IPS-18c (cell line): ENCODE data around the gene HSD17B1.

Experiments
- H3K4me3 ChIP-seq: 2 replicates; pipeline ENCODE4 v1.7.0; 2013; ENCODE audit warnings: low read depth, mild to moderate bottlenecking, low read length, moderate library complexity; ENCODE audit not compliant: insufficient read depth
- H3K9me3 ChIP-seq: one replicate; pipeline ENCODE4 v1.6.1; 2013; ENCODE audit warnings: mild to moderate bottlenecking, low read length, moderate library complexity; ENCODE audit not compliant: control insufficient read depth, insufficient read depth

Gene HSD17B1

DNA sequence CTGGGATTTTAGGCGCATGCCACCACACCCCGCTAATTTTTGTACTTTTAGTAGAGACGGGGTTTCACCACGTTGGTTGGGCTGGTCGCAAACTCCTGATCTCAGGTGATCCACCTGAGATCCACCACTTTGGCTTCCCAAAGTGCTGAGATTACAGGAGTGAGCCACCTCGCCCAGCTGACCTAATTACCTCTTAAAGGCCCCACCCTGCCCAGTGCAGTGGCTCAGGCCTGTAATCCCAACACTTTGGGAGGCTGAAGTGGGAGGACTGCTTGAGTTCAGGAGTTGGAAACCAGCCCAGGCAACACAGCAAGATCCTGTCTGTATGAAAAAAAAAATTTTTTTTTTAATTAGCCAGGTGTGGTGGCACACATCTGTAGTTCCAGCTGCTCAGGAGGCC is 6.4 kb downstream of the HSD17B1 start:
- Histone ChIP-seq H3K9me3 (no peaks in the 10 kb centered on the region), H3K4me3 (no peak overlapping the region)

- H3K4me3 ChIP-seq: no peak overlapping the region
- no peaks in the 10 kb centered on the region for H3K9me3 ChIP-seq
Observed at GRCh38 chr17:42560246-42560645, 7.5 kb downstream of the HSD17B1 start.

- no peaks in the 10 kb centered on the region for H3K9me3 ChIP-seq
Observed at GRCh38 chr17:42561897-42562387, 9.2 kb downstream of the HSD17B1 start, which contains the start of gene COASY. TSS of gene COASY (plus strand) at chr17:42562148. CDS start at chr17:42562623, 475 bp downstream.

GRCh38 chr17:42562388-42563142 is 9.8 kb downstream of the HSD17B1 start:
- H3K9me3 ChIP-seq: no peaks in the 10 kb centered on the region
- H3K4me3 ChIP-seq: peak overlapping the region; percentile 95

More at GRCh38 chr17:42561897-42562387, 9.2 kb downstream of the HSD17B1 start, which contains the start of gene COASY:
- peak within 1 kb of the TSS; percentile 95 for H3K4me3 ChIP-seq

- Histone ChIP-seq H3K9me3 (no peaks in the 10 kb centered on the region), H3K4me3 (peak overlapping the region; percentile 95)
Observed at GRCh38 chr17:42563143-42563509, 10.4 kb downstream of the HSD17B1 start.

GRCh38 chr17:42563543-42563942 is 10.8 kb downstream of the HSD17B1 start:
- peak overlapping the region; percentile 95; the same call in 1 of the 2 replicates for H3K4me3 ChIP-seq
- H3K9me3 ChIP-seq: no peaks in the 10 kb centered on the region

DNA sequence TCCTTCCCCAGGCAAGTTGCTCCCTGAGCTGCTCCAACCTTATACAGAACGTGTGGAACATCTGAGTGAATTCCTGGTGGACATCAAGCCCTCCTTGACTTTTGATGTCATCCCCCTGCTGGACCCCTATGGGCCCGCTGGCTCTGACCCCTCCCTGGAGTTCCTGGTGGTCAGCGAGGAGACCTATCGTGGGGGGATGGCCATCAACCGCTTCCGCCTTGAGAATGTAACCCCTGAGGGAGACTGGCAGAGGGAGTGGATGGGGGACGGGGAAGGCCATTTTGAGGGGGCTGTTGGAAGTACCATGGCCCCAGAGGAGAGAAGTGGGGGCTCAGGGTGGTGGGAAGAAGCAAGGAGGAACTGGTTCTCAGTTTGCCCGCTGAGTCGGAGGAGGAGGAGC is 11.2 kb downstream of the HSD17B1 start:
- no peak overlapping the region for H3K4me3 ChIP-seq
- H3K9me3 ChIP-seq: no peaks in the 10 kb centered on the region

GRCh38 chr17:42564815-42565522 is 12.2 kb downstream of the HSD17B1 start:
- no peak overlapping the region for H3K4me3 ChIP-seq
- H3K9me3 ChIP-seq: no peaks in the 10 kb centered on the region

- Histone ChIP-seq H3K4me3 (no peak overlapping the region), H3K9me3 (no peaks in the 10 kb centered on the region)
Observed at GRCh38 chr17:42565523-42566214, 12.9 kb downstream of the HSD17B1 start.

DNA sequence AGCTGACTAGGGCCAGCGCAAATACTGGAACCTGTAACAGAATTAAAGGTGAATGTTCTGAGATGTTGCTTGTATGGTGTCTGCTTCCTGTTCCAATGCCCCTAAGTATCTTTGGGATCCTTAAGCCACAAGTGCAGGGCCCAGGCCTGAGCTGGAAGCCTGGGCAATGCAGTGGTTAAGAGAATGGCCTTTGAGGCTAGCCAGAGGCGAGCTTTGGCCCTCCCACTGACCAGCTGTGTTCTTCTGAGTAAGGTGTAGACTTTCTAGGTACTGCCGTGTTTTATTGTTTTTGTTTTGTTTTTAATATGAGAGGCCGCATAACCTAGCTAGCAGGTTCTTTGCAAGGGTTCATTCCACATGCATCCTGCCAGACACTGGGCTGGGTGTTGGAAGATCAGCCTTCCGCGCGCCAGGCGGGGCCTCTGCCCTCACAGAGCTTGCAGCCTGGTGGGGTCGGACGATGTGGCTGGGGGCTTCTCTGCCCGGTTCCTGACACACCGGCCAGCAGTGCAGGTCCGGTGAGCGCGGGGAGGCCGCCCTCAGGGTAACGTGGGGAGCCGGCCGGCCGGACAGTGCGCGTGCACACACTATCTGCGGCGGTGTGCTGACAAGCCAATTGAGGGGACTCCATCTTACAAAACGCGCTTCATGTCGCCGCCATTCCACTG is 13.6 kb downstream of the HSD17B1 start:
- H3K9me3 ChIP-seq: no peaks in the 10 kb centered on the region
- peak overlapping the region; percentile 77 for H3K4me3 ChIP-seq

DNA sequence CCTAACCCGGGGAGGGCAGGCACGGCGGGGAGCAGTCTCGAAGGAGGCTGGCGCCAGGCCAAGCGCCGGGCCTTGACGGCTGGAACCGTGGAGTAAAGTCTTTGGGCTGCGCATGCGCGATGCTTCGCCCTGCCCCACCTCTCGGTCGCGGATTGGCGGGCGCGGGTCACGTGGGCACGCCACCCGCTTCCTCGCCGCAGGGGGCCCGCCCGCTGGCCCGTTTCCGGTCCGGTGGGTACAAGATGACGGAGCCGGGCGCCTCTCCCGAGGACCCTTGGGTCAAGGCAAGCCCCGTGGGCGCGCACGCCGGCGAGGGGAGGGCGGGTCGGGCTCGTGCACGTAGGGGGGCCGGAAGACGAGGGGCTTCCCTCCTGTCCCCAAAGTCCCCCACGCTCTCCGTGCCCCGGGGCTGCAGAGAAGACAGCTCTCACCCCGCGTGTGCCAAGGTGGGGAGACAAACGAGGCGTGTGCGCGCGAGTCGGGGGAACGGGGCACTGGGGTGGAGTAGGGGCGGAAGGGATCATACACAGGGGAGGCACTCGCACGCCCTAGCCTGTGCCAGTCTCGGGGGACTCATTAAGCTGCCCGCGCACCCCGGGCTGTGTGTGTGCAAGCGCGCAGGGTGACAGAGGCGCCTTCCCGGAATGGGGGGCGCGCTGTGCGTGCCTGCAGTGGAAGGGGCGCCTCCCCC is 14.3 kb downstream of the HSD17B1 start, which contains the start of gene MLX:
MLX (plus strand) TSS at position 218 of the 691 bp plus-strand sequence; CDS start at position 243, 25 bp downstream.
- Histone ChIP-seq H3K4me3 (peak within 1 kb of the TSS; percentile 77), H3K9me3 (no peaks in the 10 kb centered on the region)

GRCh38 chr17:42568341-42569111 is 15.8 kb downstream of the HSD17B1 start:
- Histone ChIP-seq H3K4me3 (no peak overlapping the region), H3K9me3 (no peaks in the 10 kb centered on the region)

- H3K9me3 ChIP-seq: no peaks in the 10 kb centered on the region
- H3K4me3 ChIP-seq: no peak overlapping the region
Observed at GRCh38 chr17:42571435-42572225, 18.9 kb downstream of the HSD17B1 start.

DNA sequence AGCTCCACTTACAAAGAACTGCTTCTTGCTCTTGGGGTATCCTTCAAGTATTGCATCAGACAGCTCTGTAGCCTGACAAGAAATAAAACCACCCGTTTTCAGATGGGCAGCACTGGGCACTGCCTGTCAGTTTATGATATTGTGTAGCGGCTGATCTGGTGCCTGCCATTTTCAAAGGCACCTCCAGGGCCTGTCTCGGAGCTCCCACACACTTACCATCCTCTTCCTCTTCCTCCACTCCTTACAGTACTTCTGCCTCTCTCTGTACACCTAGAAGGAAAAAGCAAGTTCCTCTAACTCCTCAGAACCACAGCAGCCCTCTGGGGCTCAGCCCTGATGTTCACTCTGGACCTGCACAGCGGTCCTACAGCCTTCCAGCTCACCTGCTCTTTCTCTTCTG is 20.4 kb downstream of the HSD17B1 start:
- Histone ChIP-seq H3K4me3 (no peak overlapping the region), H3K9me3 (no peaks in the 10 kb centered on the region)

GRCh38 chr17:42574463-42574862 is 21.7 kb downstream of the HSD17B1 start:
- no peaks in the 10 kb centered on the region for H3K9me3 ChIP-seq

More at GRCh38 chr17:42574463-42574862, 21.7 kb downstream of the HSD17B1 start:
- no peak overlapping the region for H3K4me3 ChIP-seq
